Activated B cell treated with CpG ODN at 0.5 μM for 24 hours (primary cell): ENCODE measurements around the gene CHD5. TPM values are rescaled to one million over a fixed set of nuclear protein-coding genes. Genes with fewer than 3 reads are reported as not detected.

Source experiments
- ATAC-seq: fragments of 200-7000 bp; cut with Tn5 transposase; one replicate; pipeline ENCODE4 v1.10.0; 2021; ENCODE audit warnings: low read depth, mild to moderate bottlenecking, moderate library complexity
- CTCF ChIA-PET: fragments of 350-600 bp; sonication (Branson Sonifier 250); formaldehyde crosslinking; loops from one replicate; lab custom pipeline; 2021; ENCODE audit warnings: antibody characterized with exemption; lab: Charles Lee
- POLR2A ChIA-PET: fragments of 350-600 bp; sonication (Branson Sonifier 250); formaldehyde crosslinking; loops from one replicate; lab custom pipeline; 2021; ENCODE audit warnings: antibody characterized with exemption; lab: Charles Lee
- DNase-seq: peaks from one replicate; pipeline ENCODE4 v3.0.0; 2022
- H3K27ac Mint-ChIP-seq: one replicate; pipeline ENCODE4 v1.8.0; 2020; ENCODE audit warnings: mixed read lengths
- H3K27me3 Mint-ChIP-seq: one replicate; pipeline ENCODE4 v1.8.0; 2021; ENCODE audit warnings: mixed read lengths
- H3K36me3 Mint-ChIP-seq: one replicate; pipeline ENCODE4 v1.8.0; 2021; ENCODE audit warnings: low read depth, mixed read lengths
- H3K4me1 Mint-ChIP-seq: one replicate; pipeline ENCODE4 v1.8.0; 2021; ENCODE audit warnings: mixed read lengths
- H3K4me3 Mint-ChIP-seq: one replicate; pipeline ENCODE4 v1.8.0; 2020; ENCODE audit warnings: mild to moderate bottlenecking, mixed read lengths
- H3K9me3 Mint-ChIP-seq: one replicate; pipeline ENCODE4 v1.8.0; 2020; ENCODE audit warnings: mixed read lengths
- CTCF ChIP-seq: fragments of 200-600 bp; IDR thresholded peaks from one replicate; pipeline ENCODE4 v1.8.0; 2022; ENCODE audit warnings: antibody characterized with exemption, mild to moderate bottlenecking
- intact Hi-C: fragments of 100-400 bp; cut with micrococcal nuclease; formaldehyde crosslinking; loops from one replicate; pipeline ENCODE4 v1.15.1; 2024
- total RNA-seq: library from RNA; stranded (reverse); gene quantifications from 2 replicates; pipeline ENCODE4 v1.2.3, GENCODE V29; 2022

The CHD5 gene
- total RNA-seq, 1 donor from 2014 or later = 0.31 TPM

- Mint-ChIP-seq H3K36me3 (peaks cover 53% of the 10 kb centered on the region), H3K27me3 (no peaks in the 10 kb centered on the region), H3K4me1 (no peaks in the 10 kb centered on the region), H3K27ac (no peak overlapping the region), H3K9me3 (no peaks in the 10 kb centered on the region), H3K4me3 (no peak overlapping the region)
- intact Hi-C loops = no loop called here
- ATAC-seq = no peak
- DNase-seq = no peak
- CTCF ChIA-PET = no interaction called here
- POLR2A ChIA-PET = no interaction called here
- TF ChIP-seq CTCF = no peak
Observed at GRCh38 chr1:6090996-6091822, 88.9 kb downstream of the CHD5 start.

- DNase-seq (no peak), ATAC-seq (no peak)
- ChIA-PET POLR2A (no interaction called here), CTCF (no interaction called here)
- Mint-ChIP-seq H3K4me1 (no peaks in the 10 kb centered on the region), H3K27ac (no peak overlapping the region), H3K36me3 (peaks cover 55% of the 10 kb centered on the region), H3K9me3 (no peaks in the 10 kb centered on the region), H3K4me3 (no peak overlapping the region), H3K27me3 (no peaks in the 10 kb centered on the region)
- intact Hi-C loops = no loop called here
- TF ChIP-seq CTCF = no peak
Observed at GRCh38 chr1:6090288-6090687, 89.8 kb downstream of the CHD5 start.

- ChIA-PET POLR2A (no interaction called here), CTCF (no interaction called here)
- DNase-seq = no peak
- no peak for ATAC-seq
- no peak overlapping the region for H3K4me3 Mint-ChIP-seq
- no peaks in the 10 kb centered on the region for H3K4me1 Mint-ChIP-seq
- H3K27ac Mint-ChIP-seq = no peak overlapping the region
- H3K9me3 Mint-ChIP-seq = no peaks in the 10 kb centered on the region
- no peaks in the 10 kb centered on the region for H3K27me3 Mint-ChIP-seq
- no peak for TF ChIP-seq CTCF
- intact Hi-C loops = no loop called here
- H3K36me3 Mint-ChIP-seq = peaks cover 60% of the 10 kb centered on the region
Observed at GRCh38 chr1:6088956-6089355, 91.2 kb downstream of the CHD5 start.

GRCh38 chr1:6087958-6088357, 92.2 kb downstream of the CHD5 start:
- Mint-ChIP-seq H3K4me1 (no peaks in the 10 kb centered on the region), H3K4me3 (no peak overlapping the region), H3K36me3 (peaks cover 57% of the 10 kb centered on the region), H3K9me3 (no peaks in the 10 kb centered on the region), H3K27me3 (no peaks in the 10 kb centered on the region), H3K27ac (no peak overlapping the region)
- intact Hi-C loops = no loop called here
- ChIA-PET CTCF (no interaction called here), POLR2A (interaction anchor here (0.7 kb wide), 1 partner anchor 249 kb away, joined by 3 read pairs; no protein-coding TSS in a partner anchor)
- DNase-seq = no peak
- no peak for ATAC-seq
- TF ChIP-seq CTCF = no peak

DNA sequence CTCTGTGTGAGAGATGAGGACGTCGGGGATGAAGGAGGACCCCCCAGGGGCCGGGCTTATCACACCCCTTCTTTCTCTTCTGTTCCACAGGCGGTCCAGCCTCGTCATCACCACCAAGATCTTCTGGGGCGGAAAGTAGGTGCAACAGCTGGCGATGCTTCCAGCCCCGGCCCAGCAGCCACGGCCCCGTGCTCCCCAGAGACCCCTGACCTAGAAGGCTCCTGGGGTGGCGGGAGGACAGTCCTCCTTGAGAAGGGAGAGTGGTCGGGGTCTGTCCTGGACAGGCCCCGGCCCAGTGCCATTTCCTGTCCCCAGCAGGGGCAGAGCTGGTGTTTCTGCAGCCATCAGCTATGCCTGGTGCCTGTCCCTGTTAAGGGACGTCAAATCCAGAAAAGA, 92.7 kb downstream of the CHD5 start:
- intact Hi-C loops = no loop called here
- Mint-ChIP-seq H3K27ac (no peak overlapping the region), H3K4me1 (no peaks in the 10 kb centered on the region), H3K9me3 (no peaks in the 10 kb centered on the region), H3K4me3 (no peak overlapping the region), H3K27me3 (no peaks in the 10 kb centered on the region), H3K36me3 (peaks cover 60% of the 10 kb centered on the region)
- no peak for TF ChIP-seq CTCF
- ChIA-PET CTCF (no interaction called here), POLR2A (interaction anchor here (0.7 kb wide), 1 partner anchor 249 kb away, joined by 3 read pairs; no protein-coding TSS in a partner anchor)
- DNase-seq (no peak), ATAC-seq (no peak)
